ENCODE results near the gene LRMDA. TPM values are rescaled to one million over a fixed set of nuclear protein-coding genes. Genes with fewer than 3 reads are reported as not detected.

The LRMDA gene
- total RNA-seq, 1 donor: under 0.01 TPM

DNA sequence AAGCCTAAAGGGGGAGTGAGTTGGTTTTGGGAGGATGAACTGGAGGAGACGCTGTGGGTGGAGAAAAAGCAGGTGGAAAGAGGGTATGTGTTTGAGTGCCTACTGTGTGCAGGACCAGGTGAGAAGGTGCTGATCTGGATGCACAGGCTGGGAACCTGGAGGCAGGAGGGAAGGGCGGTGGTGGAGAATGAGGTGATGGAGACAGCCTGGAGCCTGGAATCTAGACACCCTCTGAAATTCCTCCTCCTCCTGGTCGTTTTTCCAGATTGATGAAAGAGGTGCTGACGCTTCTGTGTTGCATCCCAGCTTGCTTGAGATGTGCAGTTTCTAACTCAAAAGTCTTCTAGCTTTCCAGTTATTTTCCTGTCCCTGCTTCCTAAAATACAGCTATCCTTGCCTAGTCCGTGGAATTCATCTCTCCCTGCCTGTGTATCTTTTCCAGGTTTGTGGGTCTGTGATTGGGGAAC lies 67.5 kb downstream of the LRMDA start:
- no peak for TF ChIP-seq CTCF (IDR thresholded peaks at IDR 0.05; ENCODE audit: insufficient read depth, low read depth, low read length)
- no peak overlapping the region for H3K4me3 ChIP-seq (ENCODE audit: low read depth, low read length)
- DNase-seq (ENCODE audit: low read depth): no peak

- DNase-seq (ENCODE audit: low read depth): no peak
- no peak overlapping the region for H3K4me3 ChIP-seq (ENCODE audit: low read depth, low read length)
- no peak for TF ChIP-seq CTCF (IDR thresholded peaks at IDR 0.05; ENCODE audit: insufficient read depth, low read depth, low read length)
These were observed 68.2 kb downstream of the LRMDA start for GRCh38 chr10:75499556-75500160.

GRCh38 chr10:75502389-75502788 lies 71.0 kb downstream of the LRMDA start:
- DNase-seq (ENCODE audit: low read depth): no peak
- TF ChIP-seq CTCF (IDR thresholded peaks at IDR 0.05; ENCODE audit: insufficient read depth, low read depth, low read length): no peak
- H3K4me3 ChIP-seq (ENCODE audit: low read depth, low read length): no peak overlapping the region

DNA sequence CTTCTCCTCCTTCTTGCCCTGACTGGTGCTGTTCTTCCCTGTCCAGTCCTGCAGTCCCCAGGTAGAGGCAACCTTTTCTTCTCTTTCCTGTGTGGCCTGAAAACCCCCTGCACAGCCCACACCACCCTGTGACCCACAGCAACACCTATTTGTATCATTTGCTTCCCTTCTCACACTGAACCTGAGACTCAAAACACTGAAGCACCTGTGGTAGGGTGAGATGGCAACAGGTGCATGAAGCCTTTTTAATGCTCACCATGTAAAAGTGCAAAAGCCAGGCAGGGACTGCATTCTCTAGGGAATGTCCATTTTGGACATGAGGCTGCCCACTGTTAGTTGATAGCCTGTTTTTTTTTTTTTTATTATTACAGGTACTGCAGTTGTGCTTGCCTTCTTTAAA lies 71.4 kb downstream of the LRMDA start:
- TF ChIP-seq CTCF (IDR thresholded peaks at IDR 0.05; ENCODE audit: insufficient read depth, low read depth, low read length): no peak
- DNase-seq (ENCODE audit: low read depth): no peak
- H3K4me3 ChIP-seq (ENCODE audit: low read depth, low read length): no peak overlapping the region

DNA sequence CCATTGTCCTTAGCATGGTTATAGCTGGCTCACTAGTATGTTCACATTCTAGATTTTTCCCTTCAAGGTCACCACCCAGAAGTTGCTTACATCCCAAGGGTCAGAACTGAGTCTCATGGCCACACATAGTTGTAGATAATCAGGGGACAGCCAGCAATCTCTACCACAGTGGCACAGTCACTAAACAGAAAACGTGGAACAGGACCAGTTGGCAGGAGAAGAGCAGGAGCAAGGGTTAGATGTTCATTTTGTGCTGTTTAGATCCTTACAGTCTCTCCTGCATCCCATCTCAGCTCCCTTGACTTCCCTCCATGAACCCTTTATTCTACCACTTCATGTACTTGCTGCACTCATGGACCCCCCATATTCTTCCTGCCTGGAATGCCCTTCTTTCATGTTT lies 73.9 kb downstream of the LRMDA start:
- no peak for DNase-seq (ENCODE audit: low read depth)
- TF ChIP-seq CTCF (IDR thresholded peaks at IDR 0.05; ENCODE audit: insufficient read depth, low read depth, low read length): no peak
- no peak overlapping the region for H3K4me3 ChIP-seq (ENCODE audit: low read depth, low read length)

- DNase-seq (ENCODE audit: low read depth): no peak
- TF ChIP-seq CTCF (IDR thresholded peaks at IDR 0.05; ENCODE audit: insufficient read depth, low read depth, low read length): no peak
These were observed 74.5 kb downstream of the LRMDA start for GRCh38 chr10:75505840-75506506.

More at GRCh38 chr10:75505840-75506506, 74.5 kb downstream of the LRMDA start:
- H3K4me3 ChIP-seq (ENCODE audit: low read depth, low read length): no peak overlapping the region

Measured in fibroblast of villous mesenchyme (primary cell).